Mesodermal cell (in vitro differentiated cells): ENCODE results near the gene CBX6.

ENCODE experiments used
- H3K27ac ChIP-seq: 2 replicates; pipeline ENCODE4 v1.7.0; 2013; ENCODE audit warnings: mild to moderate bottlenecking, low read depth, low read length, moderate library complexity; ENCODE audit not compliant: severe bottlenecking
- H3K36me3 ChIP-seq: 2 replicates; pipeline ENCODE4 v1.7.1; 2013; ENCODE audit warnings: mild to moderate bottlenecking, low read length, moderate library complexity; ENCODE audit not compliant: control insufficient read depth, insufficient read depth
- H3K4me1 ChIP-seq: one replicate; pipeline ENCODE4 v1.7.1; 2013; ENCODE audit warnings: mild to moderate bottlenecking, low read length; ENCODE audit not compliant: insufficient read depth, control insufficient read depth, poor library complexity, severe bottlenecking
- H3K4me3 ChIP-seq: 2 replicates; pipeline ENCODE4 v1.7.0; 2013; ENCODE audit warnings: low read length, control low read depth, mild to moderate bottlenecking; ENCODE audit not compliant: insufficient read depth, poor library complexity, severe bottlenecking; ENCODE audit errors: extremely low read depth
- H3K9me3 ChIP-seq: 2 replicates; pipeline ENCODE4 v1.7.1; 2013; ENCODE audit warnings: mild to moderate bottlenecking, low read length, moderate library complexity; ENCODE audit not compliant: control insufficient read depth
- WGBS, 2 experiments: methylation state at CpG; one replicate each; pipeline ENCODE4 v1.1.5; 2013; ENCODE audit warnings: missing lambda C conversion rate in 2 of 2; ENCODE audit not compliant: insufficient coverage in 2 of 2; 5-methylcytosine and 5-hydroxymethylcytosine counted together

Gene CBX6

GRCh38 chr22:38837414-38837928 lies 34.5 kb downstream of the CBX6 start:
- no peak overlapping the region for H3K4me3 ChIP-seq
- H3K27ac ChIP-seq, result no peak overlapping the region
- H3K9me3 ChIP-seq, result no peaks in the 10 kb centered on the region
- 90 to 100% methylated on average over 3 of the region's 6 CpGs for WGBS, 2 experiments
- H3K36me3 ChIP-seq, result no peaks in the 10 kb centered on the region
- no peaks in the 10 kb centered on the region for H3K4me1 ChIP-seq

GRCh38 chr22:38835888-38836301 lies 36.1 kb downstream of the CBX6 start:
- Histone ChIP-seq H3K9me3 (no peaks in the 10 kb centered on the region), H3K27ac (no peak overlapping the region), H3K4me1 (peaks cover 2% of the 10 kb centered on the region), H3K4me3 (no peak overlapping the region), H3K36me3 (no peaks in the 10 kb centered on the region)
- 30 to 37% methylated on average over 16 to 18 of the region's 19 CpGs for WGBS, 2 experiments

GRCh38 chr22:38834991-38835390 lies 37.0 kb downstream of the CBX6 start:
- H3K36me3 ChIP-seq, result no peaks in the 10 kb centered on the region
- H3K4me1 ChIP-seq, result peaks cover 2% of the 10 kb centered on the region
- 86 to 94% methylated on average over 2 to 5 of the region's 5 CpGs for WGBS, 2 experiments
- no peak overlapping the region for H3K27ac ChIP-seq
- no peaks in the 10 kb centered on the region for H3K9me3 ChIP-seq
- no peak overlapping the region for H3K4me3 ChIP-seq

GRCh38 chr22:38834215-38834953 lies 37.6 kb downstream of the CBX6 start:
- no peaks in the 10 kb centered on the region for H3K36me3 ChIP-seq
- no peak overlapping the region for H3K4me3 ChIP-seq
- peaks cover 2% of the 10 kb centered on the region for H3K4me1 ChIP-seq
- no peak overlapping the region for H3K27ac ChIP-seq
- H3K9me3 ChIP-seq, result no peaks in the 10 kb centered on the region
- WGBS, 2 experiments, result 87 to 91% methylated on average over 8 to 10 of the region's 13 CpGs

- no peaks in the 10 kb centered on the region for H3K36me3 ChIP-seq
- H3K4me3 ChIP-seq, result no peak overlapping the region
- 71 to 100% methylated on average over 1 to 2 of the region's 3 CpGs for WGBS, 2 experiments
- no peaks in the 10 kb centered on the region for H3K9me3 ChIP-seq
- peaks cover 2% of the 10 kb centered on the region for H3K4me1 ChIP-seq
- H3K27ac ChIP-seq, result no peak overlapping the region
Measured at GRCh38 chr22:38833061-38833460, 39.0 kb downstream of the CBX6 start.

- Histone ChIP-seq H3K27ac (no peak overlapping the region), H3K4me1 (peaks cover 2% of the 10 kb centered on the region), H3K36me3 (no peaks in the 10 kb centered on the region), H3K9me3 (no peaks in the 10 kb centered on the region), H3K4me3 (no peak overlapping the region)
- 85 to 91% methylated on average over 22 to 30 of the region's 30 CpGs for WGBS, 2 experiments
Measured at GRCh38 chr22:38832005-38832978, 39.7 kb downstream of the CBX6 start.

- Histone ChIP-seq H3K9me3 (no peaks in the 10 kb centered on the region), H3K4me3 (no peak overlapping the region), H3K4me1 (peaks cover 2% of the 10 kb centered on the region), H3K36me3 (no peaks in the 10 kb centered on the region), H3K27ac (no peak overlapping the region)
- 93 to 98% methylated on average over 10 to 14 of the region's 16 CpGs for WGBS, 2 experiments
Measured at GRCh38 chr22:38831166-38831945, 40.7 kb downstream of the CBX6 start.

- Histone ChIP-seq H3K9me3 (no peaks in the 10 kb centered on the region), H3K4me1 (peaks cover 2% of the 10 kb centered on the region), H3K36me3 (no peaks in the 10 kb centered on the region), H3K27ac (no peak overlapping the region), H3K4me3 (no peak overlapping the region)
- 91 to 94% methylated on average over 3 to 4 of the region's 7 CpGs for WGBS, 2 experiments
Measured at GRCh38 chr22:38830845-38831108, 41.2 kb downstream of the CBX6 start.

- 89 to 93% methylated on average over 8 to 11 of the region's 17 CpGs for WGBS, 2 experiments
- no peak overlapping the region for H3K27ac ChIP-seq
- peaks cover 2% of the 10 kb centered on the region for H3K4me1 ChIP-seq
- H3K36me3 ChIP-seq, result no peaks in the 10 kb centered on the region
- H3K4me3 ChIP-seq, result no peak overlapping the region
- H3K9me3 ChIP-seq, result no peaks in the 10 kb centered on the region
Measured at GRCh38 chr22:38830026-38830844, 41.8 kb downstream of the CBX6 start.

GRCh38 chr22:38829485-38829884 lies 42.5 kb downstream of the CBX6 start:
- Histone ChIP-seq H3K9me3 (no peaks in the 10 kb centered on the region), H3K4me1 (peaks cover 2% of the 10 kb centered on the region), H3K4me3 (no peak overlapping the region), H3K36me3 (no peaks in the 10 kb centered on the region), H3K27ac (no peak overlapping the region)
- WGBS, 2 experiments, result 82% methylated on average over 3 of the region's 4 CpGs
